GM21515 (cell line): ENCODE data around the gene CKS2.
"Not testable (repeated sequence)": the region's sequence is repeated elsewhere in the genome, so short reads cannot be mapped to it uniquely, and the experiment has no call there.

Source experiments
- ATAC-seq: cut with Tn5 transposase; IDR thresholded peaks from one replicate; pipeline ENCODE4 v1.9.1; 2021; ENCODE audit not compliant: unreplicated experiment

Gene CKS2

GRCh38 chr9:89309608-89310474 is 1.2 kb upstream of the CKS2 start:
- ATAC-seq = no peak

- peak; percentile 4 for ATAC-seq
Observed at GRCh38 chr9:89311346-89312221, 589 bp downstream of the CKS2 start.

GRCh38 chr9:89312222-89312571 is 1.2 kb downstream of the CKS2 start:
- ATAC-seq = no peak

- ATAC-seq = no peak
Observed at GRCh38 chr9:89313842-89314241, 2.8 kb downstream of the CKS2 start.

- no peak for ATAC-seq
Observed at GRCh38 chr9:89314955-89315354, 4.0 kb downstream of the CKS2 start.

GRCh38 chr9:89315482-89315881 is 4.5 kb downstream of the CKS2 start:
- ATAC-seq = no peak

- ATAC-seq = no peak
Observed at GRCh38 chr9:89317282-89317681, 6.3 kb downstream of the CKS2 start.

GRCh38 chr9:89318123-89319014 is 7.4 kb downstream of the CKS2 start, which contains the start of gene SECISBP2:
Gene SECISBP2 (plus strand): TSS chr9:89318500. CDS start chr9:89318577, 77 bp downstream.
- peak; percentile 88 for ATAC-seq

- ATAC-seq = no peak
Observed at GRCh38 chr9:89319015-89319905, 8.3 kb downstream of the CKS2 start.

GRCh38 chr9:89323390-89323789 is 12.4 kb downstream of the CKS2 start:
- no peak for ATAC-seq

GRCh38 chr9:89325733-89326132 is 14.7 kb downstream of the CKS2 start:
- no peak for ATAC-seq

- ATAC-seq = no peak
Observed at GRCh38 chr9:89328064-89328463, 17.1 kb downstream of the CKS2 start.

GRCh38 chr9:89329917-89330316 is 18.9 kb downstream of the CKS2 start:
- no peak for ATAC-seq

- ATAC-seq = no peak
Observed at GRCh38 chr9:89330513-89330912, 19.5 kb downstream of the CKS2 start.

- ATAC-seq = no peak
Observed at GRCh38 chr9:89339807-89340206, 28.8 kb downstream of the CKS2 start.

GRCh38 chr9:89340332-89340731 is 29.3 kb downstream of the CKS2 start:
- no peak for ATAC-seq

GRCh38 chr9:89342213-89342612 is 31.2 kb downstream of the CKS2 start:
- ATAC-seq = no peak

GRCh38 chr9:89342948-89343347 is 32.0 kb downstream of the CKS2 start:
- ATAC-seq = no peak

GRCh38 chr9:89343812-89344211 is 32.8 kb downstream of the CKS2 start:
- not testable (repeated sequence) for ATAC-seq

- ATAC-seq = no peak
Observed at GRCh38 chr9:89345476-89345875, 34.5 kb downstream of the CKS2 start.
